ENCODE data around the gene YARS1.

Gene YARS1

GRCh38 chr1:32765570-32766327 is 51.4 kb downstream of the YARS1 start:
- no peak for DNase-seq (ENCODE audit: low read depth, low spot score)

GRCh38 chr1:32764826-32765569 is 52.2 kb downstream of the YARS1 start:
- DNase-seq (ENCODE audit: low read depth, low spot score) = no peak

GRCh38 chr1:32763221-32763620 is 53.9 kb downstream of the YARS1 start:
- no peak for DNase-seq (ENCODE audit: low read depth, low spot score)

GRCh38 chr1:32761936-32762335 is 55.2 kb downstream of the YARS1 start:
- no peak for DNase-seq (ENCODE audit: low read depth, low spot score)

- no peak for DNase-seq (ENCODE audit: low read depth, low spot score)
These were observed 55.8 kb downstream of the YARS1 start for GRCh38 chr1:32761253-32761877.

GRCh38 chr1:32759997-32760623 is 57.0 kb downstream of the YARS1 start:
- DNase-seq (ENCODE audit: low read depth, low spot score) = no peak

- no peak for DNase-seq (ENCODE audit: low read depth, low spot score)
These were observed 57.6 kb downstream of the YARS1 start for GRCh38 chr1:32759521-32759981.

- DNase-seq (ENCODE audit: low read depth, low spot score) = no peak
These were observed 58.2 kb downstream of the YARS1 start for GRCh38 chr1:32758795-32759430.

GRCh38 chr1:32758177-32758794 is 58.9 kb downstream of the YARS1 start:
- DNase-seq (ENCODE audit: low read depth, low spot score) = no peak

- no peak for DNase-seq (ENCODE audit: low read depth, low spot score)
These were observed 59.8 kb downstream of the YARS1 start for GRCh38 chr1:32757213-32757895.

- no peak for DNase-seq (ENCODE audit: low read depth, low spot score)
These were observed 61.4 kb downstream of the YARS1 start for GRCh38 chr1:32755810-32756159.

GRCh38 chr1:32755098-32755809 is 61.9 kb downstream of the YARS1 start:
- DNase-seq (ENCODE audit: low read depth, low spot score) = no peak

GRCh38 chr1:32754317-32755097 is 62.7 kb downstream of the YARS1 start:
- no peak for DNase-seq (ENCODE audit: low read depth, low spot score)

GRCh38 chr1:32753532-32754316 is 63.4 kb downstream of the YARS1 start:
- no peak for DNase-seq (ENCODE audit: low read depth, low spot score)

GRCh38 chr1:32749771-32750170 is 67.4 kb downstream of the YARS1 start:
- no peak for DNase-seq (ENCODE audit: low read depth, low spot score)

- DNase-seq (ENCODE audit: low read depth, low spot score) = no peak
These were observed 67.8 kb downstream of the YARS1 start for GRCh38 chr1:32749332-32749731.

GRCh38 chr1:32748926-32749325 is 68.2 kb downstream of the YARS1 start:
- DNase-seq (ENCODE audit: low read depth, low spot score) = no peak

GRCh38 chr1:32748348-32748747 is 68.8 kb downstream of the YARS1 start:
- no peak for DNase-seq (ENCODE audit: low read depth, low spot score)
